ENCODE data around the gene SP6. TPM values are rescaled to one million over a fixed set of nuclear protein-coding genes. Genes with fewer than 3 reads are reported as not detected.

Gene SP6
- total and polyA plus RNA-seq, 2 of the 4 experiments (the other 2 are of a cell fraction) = under 0.01 to 0.31 TPM

DNA sequence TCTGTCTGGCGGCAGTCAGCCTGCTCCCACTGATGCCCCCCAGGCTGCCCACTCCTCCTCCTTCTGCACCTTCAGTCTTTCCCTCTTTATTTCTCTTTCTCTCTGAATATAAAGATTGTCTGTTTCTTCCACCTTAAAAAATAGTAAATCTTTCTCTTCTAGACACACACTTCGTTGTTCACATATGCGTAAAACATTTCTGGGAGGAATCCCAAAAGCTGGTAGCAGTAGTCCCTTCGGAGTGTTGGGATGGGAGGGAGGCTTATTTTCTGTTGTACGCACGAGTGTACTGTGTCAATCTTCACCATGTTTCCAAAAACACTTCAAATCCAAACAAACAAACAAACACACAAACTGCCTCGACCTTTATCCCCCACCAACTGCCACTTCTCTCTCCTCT, 39.3 kb downstream of the SP6 start:
- TF ChIP-seq CHD1 (IDR thresholded peaks at IDR 0.05; ENCODE audit: low read depth, low read length) (no peak), NFE2L2 (IDR thresholded peaks at IDR 0.05; ENCODE audit: low read depth, low read length) (no peak), CTCF (conservative IDR thresholded peaks at IDR 0.05; ENCODE audit: low read depth, low read length) (no peak), BHLHE40 (IDR thresholded peaks at IDR 0.05; ENCODE audit: low read depth, low read length) (no peak), MAZ (IDR thresholded peaks at IDR 0.05; ENCODE audit: borderline replicate concordance, low read depth, low read length) (no peak), FOS (IDR thresholded peaks at IDR 0.05; ENCODE audit: low read depth, low read length) (no peak), RFX5 (IDR thresholded peaks at IDR 0.05; ENCODE audit: low read depth, low read length) (no peak), MXI1 (IDR thresholded peaks at IDR 0.05; ENCODE audit: borderline replicate concordance, low read depth, low read length) (no peak), POLR2A (IDR thresholded peaks at IDR 0.05; ENCODE audit: low read depth, low read length) (no peak), MAFK (IDR thresholded peaks at IDR 0.05; ENCODE audit: low read depth, low read length) (no peak), RCOR1 (IDR thresholded peaks at IDR 0.05; ENCODE audit: insufficient replicate concordance, low read length) (no peak), SMC3 (IDR thresholded peaks at IDR 0.05; ENCODE audit: low read depth, low read length) (no peak), CEBPB (IDR thresholded peaks at IDR 0.05; ENCODE audit: low read depth, low read length) (no peak)
- TF ChIP-seq, protein P1, sequence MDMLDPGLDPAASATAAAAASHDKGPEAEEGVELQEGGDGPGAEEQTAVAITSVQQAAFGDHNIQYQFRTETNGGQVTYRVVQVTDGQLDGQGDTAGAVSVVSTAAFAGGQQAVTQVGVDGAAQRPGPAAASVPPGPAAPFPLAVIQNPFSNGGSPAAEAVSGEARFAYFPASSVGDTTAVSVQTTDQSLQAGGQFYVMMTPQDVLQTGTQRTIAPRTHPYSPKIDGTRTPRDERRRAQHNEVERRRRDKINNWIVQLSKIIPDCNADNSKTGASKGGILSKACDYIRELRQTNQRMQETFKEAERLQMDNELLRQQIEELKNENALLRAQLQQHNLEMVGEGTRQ (IDR thresholded peaks at IDR 0.05; ENCODE audit: low read depth, low read length) = no peak
- Histone ChIP-seq H2BK5ac (ENCODE audit: low read depth, low read length, poor library complexity, severe bottlenecking) (no peak overlapping the region), H3K36me3 (ENCODE audit: control insufficient read depth, insufficient read depth, low read length) (peaks cover 68% of the 10 kb centered on the region), H3K9ac (ENCODE audit: low read depth, low read length) (no peak overlapping the region), H2BK20ac (ENCODE audit: low read depth, low read length) (no peak overlapping the region), H3K4ac (ENCODE audit: low read depth, low read length) (no peak overlapping the region), H3K27me3 (ENCODE audit: control insufficient read depth, insufficient read depth, low read length) (no peaks in the 10 kb centered on the region; the same call in 1 of the 2 replicates), H4K8ac (ENCODE audit: low read depth in 2 of 2, low read length in 2 of 2) (no peak overlapping the region), H2BK15ac (ENCODE audit: low read depth, low read length) (no peak overlapping the region), H3K56ac (ENCODE audit: extremely low read depth, insufficient read depth, low read length) (no peak overlapping the region), H2BK120ac (ENCODE audit: low read depth, low read length) (no peak overlapping the region), H3K4me3 (ENCODE audit: insufficient read depth, low read depth, low read length) (no peak overlapping the region), H3K4me2 (ENCODE audit: low read depth, low read length) (no peak overlapping the region), H3K27ac (ENCODE audit: insufficient read depth, low read length) (no peak overlapping the region), H4K5ac (ENCODE audit: low read depth, low read length) (no peak overlapping the region), H4K91ac (ENCODE audit: insufficient read depth, low read depth, low read length) (no peak overlapping the region), H3K9me1 (ENCODE audit: insufficient read depth, low read length) (0 out of 2 replicates have a peak, but pooled peaks cover 2% of the 10 kb centered on the region), H2AK5ac (ENCODE audit: low read depth, low read length) (no peak overlapping the region), H3K79me1 (ENCODE audit: low read depth in 1 of 2, low read length in 2 of 2) (no peaks in the 10 kb centered on the region), H3K9me3 (ENCODE audit: control insufficient read depth, insufficient read depth, low read length) (no peaks in the 10 kb centered on the region), H3K14ac (replicated peaks; ENCODE audit: low read depth, low read length) (no peak overlapping the region), H2AFZ (replicated peaks; ENCODE audit: low read length, poor library complexity) (no peak overlapping the region), H3K4me1 (ENCODE audit: control insufficient read depth, insufficient read depth, low read length) (peaks cover 3% of the 10 kb centered on the region; the same call in 1 of the 2 replicates), H3K23ac (ENCODE audit: low read depth, low read length) (no peak overlapping the region), H2AK9ac (replicated peaks; ENCODE audit: low read depth, low read length, poor library complexity) (no peak overlapping the region), H4K20me1 (ENCODE audit: insufficient read depth, low read length) (peaks cover 37% of the 10 kb centered on the region), H3K18ac (ENCODE audit: low read depth, low read length) (no peak overlapping the region)
- DNase-seq (no peak), ATAC-seq (ENCODE audit: low read depth) (no peak)
- ChIA-PET CTCF (no interaction called here), POLR2A (ENCODE audit: unreplicated experiment) (no interaction called here)
- in situ Hi-C loops (cut with MboI; ENCODE audit: low sequenced_read_pairs) (no loop called here), intact Hi-C loops (cut with micrococcal nuclease) (no loop called here), dilution Hi-C loops (cut with HindIII; ENCODE audit: low sequenced_read_pairs, unreplicated experiment) (no loop called here)
- WGBS, 2 experiments (ENCODE audit: extremely low coverage in 2 of 2, insufficient read length in 1 of 2) = 67% methylated on average over 1 of the region's 7 CpGs; no CpG with 5 or more reads in 1 of the 2 experiments
- BruUV-seq (replicated peaks) = no TSS peak
